SKM-1 (cell line): ENCODE results near the gene PKP1.

Source experiments
- DNase-seq: peaks from one replicate; lab custom pipeline; 2025; ENCODE audit not compliant: unreplicated experiment; lab: John Stamatoyannopoulos, UW

The PKP1 gene

GRCh38 chr1:201260648-201261311, 22.5 kb upstream of the PKP1 start:
- no peak for DNase-seq

GRCh38 chr1:201261771-201262547, 21.3 kb upstream of the PKP1 start:
- no peak for DNase-seq

- DNase-seq = no peak
Measured at GRCh38 chr1:201262963-201263608, 20.2 kb upstream of the PKP1 start.

GRCh38 chr1:201264072-201264471, 19.2 kb upstream of the PKP1 start:
- DNase-seq = no peak

GRCh38 chr1:201264554-201264953, 18.8 kb upstream of the PKP1 start:
- no peak for DNase-seq

- DNase-seq = no peak
Measured at GRCh38 chr1:201265756-201266155, 17.6 kb upstream of the PKP1 start.

GRCh38 chr1:201266276-201266675, 17.0 kb upstream of the PKP1 start:
- DNase-seq = no peak

- DNase-seq = peak; percentile 69
Measured at GRCh38 chr1:201266774-201267173, 16.5 kb upstream of the PKP1 start.

- DNase-seq = no peak
Measured at GRCh38 chr1:201267481-201268229, 15.7 kb upstream of the PKP1 start.

- DNase-seq = no peak
Measured at GRCh38 chr1:201268604-201269151, 14.6 kb upstream of the PKP1 start.

- DNase-seq = no peak
Measured at GRCh38 chr1:201269281-201269680, 14.0 kb upstream of the PKP1 start.

- no peak for DNase-seq
Measured at GRCh38 chr1:201269900-201270410, 13.4 kb upstream of the PKP1 start.

GRCh38 chr1:201270616-201271390, 12.5 kb upstream of the PKP1 start:
- DNase-seq = no peak

- DNase-seq = no peak
Measured at GRCh38 chr1:201272799-201273198, 10.5 kb upstream of the PKP1 start.

- no peak for DNase-seq
Measured at GRCh38 chr1:201274616-201275252, 8.6 kb upstream of the PKP1 start.

GRCh38 chr1:201275253-201275666, 8.0 kb upstream of the PKP1 start:
- DNase-seq = no peak

GRCh38 chr1:201276891-201277290, 6.4 kb upstream of the PKP1 start:
- no peak for DNase-seq

GRCh38 chr1:201277441-201277840, 5.9 kb upstream of the PKP1 start:
- no peak for DNase-seq

- DNase-seq = no peak
Measured at GRCh38 chr1:201279313-201279712, 4.0 kb upstream of the PKP1 start.

- DNase-seq = no peak
Measured at GRCh38 chr1:201280884-201281283, 2.4 kb upstream of the PKP1 start.
